NCI-H1092 treated with DMSO at 0.1 percent for 48 hours (cell line): ENCODE data around the gene SGO2.
"Not testable (repeated sequence)": the region's sequence is repeated elsewhere in the genome, so short reads cannot be mapped to it uniquely, and the experiment has no call there.

Experiments used
- DNase-seq: peaks from one replicate; lab custom pipeline; 2025; lab: John Stamatoyannopoulos, UW

The SGO2 gene

GRCh38 chr2:200525066-200525465 is 941 bp upstream of the SGO2 start:
- DNase-seq = no peak

GRCh38 chr2:200525551-200525881 is 491 bp upstream of the SGO2 start:
- no peak for DNase-seq

- DNase-seq = no peak
These were observed 2.2 kb downstream of the SGO2 start for GRCh38 chr2:200528228-200528627.

- DNase-seq = no peak
These were observed 7.7 kb downstream of the SGO2 start for GRCh38 chr2:200533754-200534153.

GRCh38 chr2:200534572-200534971 is 8.6 kb downstream of the SGO2 start:
- no peak for DNase-seq

GRCh38 chr2:200538139-200538538 is 12.1 kb downstream of the SGO2 start:
- DNase-seq = no peak

GRCh38 chr2:200540793-200541192 is 14.8 kb downstream of the SGO2 start:
- no peak for DNase-seq

GRCh38 chr2:200566596-200566995 is 40.6 kb downstream of the SGO2 start:
- DNase-seq = not testable (repeated sequence)

- no peak for DNase-seq
These were observed 41.9 kb downstream of the SGO2 start for GRCh38 chr2:200567932-200568331.

- no peak for DNase-seq
These were observed 50.0 kb downstream of the SGO2 start for GRCh38 chr2:200575957-200576356.

- no peak for DNase-seq
These were observed 51.0 kb downstream of the SGO2 start for GRCh38 chr2:200577027-200577426.

- DNase-seq = no peak
These were observed 52.8 kb downstream of the SGO2 start for GRCh38 chr2:200578778-200579177.

- no peak for DNase-seq
These were observed 58.6 kb downstream of the SGO2 start for GRCh38 chr2:200584639-200585038.

- no peak for DNase-seq
These were observed 59.3 kb downstream of the SGO2 start for GRCh38 chr2:200585340-200585729.

- no peak for DNase-seq
These were observed 60.0 kb downstream of the SGO2 start, which contains the start of gene AOX1 for GRCh38 chr2:200585730-200586643. Gene AOX1 (plus strand): TSS chr2:200586014. CDS start chr2:200586109, 95 bp downstream.

GRCh38 chr2:200586644-200586975 is 60.6 kb downstream of the SGO2 start:
- no peak for DNase-seq

- no peak for DNase-seq
These were observed 61.1 kb downstream of the SGO2 start for GRCh38 chr2:200587007-200587616.

- DNase-seq = no peak
These were observed 62.2 kb downstream of the SGO2 start for GRCh38 chr2:200588076-200588678.

GRCh38 chr2:200590090-200590489 is 64.1 kb downstream of the SGO2 start:
- no peak for DNase-seq

- no peak for DNase-seq
These were observed 65.3 kb downstream of the SGO2 start for GRCh38 chr2:200591308-200591707.

GRCh38 chr2:200592406-200593075 is 66.5 kb downstream of the SGO2 start:
- no peak for DNase-seq

- no peak for DNase-seq
These were observed 67.9 kb downstream of the SGO2 start for GRCh38 chr2:200593905-200594304.

- no peak for DNase-seq
These were observed 69.9 kb downstream of the SGO2 start for GRCh38 chr2:200595913-200596312.
